SK-N-SH (cell line): Measurements from ENCODE around the gene PDGFC.

Experiments
- CHD2 ChIP-seq: fragments of 150-350 bp; IDR thresholded peaks from 2 replicates; pipeline ENCODE4 v1.6.1; 2018; ENCODE audit warnings: low read length; ENCODE audit not compliant: partially characterized antibody
- CTCF ChIP-seq: fragments of 200-600 bp; sonication (generic); IDR thresholded peaks from 2 replicates; pipeline ENCODE4 v1.6.1; 2017; ENCODE audit warnings: antibody characterized with exemption, mild to moderate bottlenecking, moderate library complexity
- EP300 ChIP-seq, 2 experiments: IDR thresholded peaks; 2 replicates each; pipeline versions ENCODE4 v1.4.0 to v1.6.1; 2012; ENCODE audit warnings: borderline replicate concordance in 1 of 2, low read depth in 1 of 2, low read length in 1 of 2
- EZH2phosphoT487 ChIP-seq: fragments of 200-600 bp; sonication (generic); IDR thresholded peaks from 2 replicates; pipeline ENCODE4 v1.6.1; 2017; ENCODE audit warnings: low read depth, mixed run types, mild to moderate bottlenecking, antibody characterized with exemption, moderate library complexity, borderline replicate concordance
- GATA2 ChIP-seq: sonication (generic); formaldehyde crosslinking; IDR thresholded peaks from 2 replicates; pipeline ENCODE4 v1.5.0; 2020; ENCODE audit warnings: mild to moderate bottlenecking, missing genetic modification reagents
- JUND ChIP-seq: IDR thresholded peaks from 2 replicates; pipeline ENCODE4 v1.4.0; 2012
- RAD21 ChIP-seq: IDR thresholded peaks from 2 replicates; pipeline ENCODE4 v1.6.1; 2012; ENCODE audit warnings: mild to moderate bottlenecking, low read length
- REST ChIP-seq: IDR thresholded peaks from 2 replicates; pipeline ENCODE4 v1.6.1; 2012; ENCODE audit warnings: mild to moderate bottlenecking, low read depth, low read length, moderate library complexity

GRCh38 chr4:156738766-156739165 lies 232.8 kb downstream of the PDGFC start:
- TF ChIP-seq JUND (no peak), RAD21 (no peak), CTCF (no peak), EZH2phosphoT487 (no peak), GATA2 (CRISPR knock-in tag) (no peak), CHD2 (no peak), REST (no peak), EP300 (IDR thresholded peaks at IDR 0.05; ENCODE audit: borderline replicate concordance in 1 of 2, low read depth in 1 of 2, low read length in 1 of 2) (no peak)
